Muscle of leg (tissue), 11 donors: Measurements from ENCODE around the gene SERPINA3. TPM values are rescaled to one million over a fixed set of nuclear protein-coding genes. Genes with fewer than 3 reads are reported as not detected.
"Not testable (repeated sequence)": the region's sequence is repeated elsewhere in the genome, so short reads cannot be mapped to it uniquely, and the experiment has no call there.

Experiments used
- DNase-seq: peaks from one replicate; pipeline ENCODE4 v3.0.0; 2013
- H3K27ac ChIP-seq: one replicate; pipeline ENCODE4 v1.5.1; 2013; ENCODE audit warnings: mild to moderate bottlenecking, low read length, control low read depth
- H3K27me3 ChIP-seq: one replicate; pipeline ENCODE4 v1.6.1; 2013; ENCODE audit warnings: low read length; ENCODE audit not compliant: control insufficient read depth, insufficient read depth
- H3K36me3 ChIP-seq: one replicate; pipeline ENCODE4 v1.6.1; 2013; ENCODE audit warnings: low read length; ENCODE audit not compliant: control insufficient read depth, insufficient read depth
- H3K4me1 ChIP-seq: one replicate; pipeline ENCODE4 v1.6.1; 2013; ENCODE audit warnings: low read length; ENCODE audit not compliant: control insufficient read depth, insufficient read depth
- H3K4me3 ChIP-seq: one replicate; pipeline ENCODE4 v1.5.1; 2013; ENCODE audit warnings: low read length, control low read depth
- H3K9me3 ChIP-seq: replicated peaks from 2 replicates; pipeline ENCODE4 v1.6.1; 2013; ENCODE audit warnings: low read depth, low read length; ENCODE audit not compliant: control insufficient read depth
- WGBS: methylation state at CpG from one replicate; pipeline ENCODE4 v1.1.5; 2013; ENCODE audit warnings: missing lambda C conversion rate; ENCODE audit not compliant: insufficient coverage; 5-methylcytosine and 5-hydroxymethylcytosine counted together
- polyA plus RNA-seq, 8 donors: library from polyadenylated mRNA; unstranded; fragments of 120-200 nt; gene quantifications; one replicate each; pipeline versions ENCODE4 v1.2.1 to v1.2.3, GENCODE V29; 2013; ENCODE audit warnings: inconsistent platforms in 1 of 8, low replicate concordance in 1 of 8; ENCODE audit not compliant: insufficient read length in 8 of 8, insufficient read depth in 1 of 8
- total RNA-seq: library from RNA; stranded (reverse); fragments of 120-200 nt; gene quantifications from one replicate; pipeline ENCODE4 v1.2.4, GENCODE V29; 2013

SERPINA3 gene
- total and polyA plus RNA-seq, 9 donors: 0.09 to 0.32 (median 0.18) TPM; not detected in 4

DNA sequence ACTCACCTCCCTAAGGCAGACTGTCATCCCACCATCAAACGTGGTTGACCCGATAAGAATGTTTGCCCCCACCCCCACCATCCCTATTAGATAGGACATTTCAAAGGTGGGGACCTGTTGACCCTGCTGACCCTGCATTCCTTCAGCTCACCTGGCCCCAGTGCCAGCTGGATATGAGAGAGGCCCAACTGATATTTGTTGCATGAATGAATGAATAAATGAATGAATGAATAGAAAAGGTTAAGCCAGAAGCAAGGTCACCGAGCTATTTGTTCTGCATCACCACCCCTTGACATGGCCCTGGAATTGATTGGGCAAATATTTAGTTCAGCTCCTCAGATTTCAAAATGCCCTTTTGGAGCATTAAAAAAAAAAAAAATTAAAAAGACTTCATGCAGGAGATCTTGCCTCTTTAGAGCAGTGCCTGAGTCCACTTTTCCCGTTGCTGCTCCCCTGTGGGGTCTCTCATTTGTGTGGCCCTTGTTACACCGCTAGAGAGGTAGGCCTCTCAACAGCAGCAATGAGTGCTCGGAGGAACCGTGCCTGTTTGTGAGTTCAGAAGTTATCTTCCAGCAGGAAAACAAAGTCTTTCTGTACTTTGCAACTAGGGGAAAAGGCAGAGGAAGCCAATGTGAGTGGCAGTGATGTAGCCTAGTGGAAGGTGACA, 39.4 kb upstream of the SERPINA3 start:
- no peak for DNase-seq
- WGBS: 87% methylated on average over 3 of the region's 7 CpGs
- Histone ChIP-seq H3K4me1 (peaks cover 3% of the 10 kb centered on the region), H3K9me3 (no peaks in the 10 kb centered on the region), H3K27ac (no peak overlapping the region), H3K36me3 (no peaks in the 10 kb centered on the region), H3K4me3 (no peak overlapping the region), H3K27me3 (peaks cover 2% of the 10 kb centered on the region)

GRCh38 chr14:94573475-94574277, 38.5 kb upstream of the SERPINA3 start:
- H3K9me3 ChIP-seq: no peaks in the 10 kb centered on the region
- H3K4me3 ChIP-seq: no peak overlapping the region
- peaks cover 3% of the 10 kb centered on the region for H3K27me3 ChIP-seq
- 52% methylated on average over 2 of the region's 6 CpGs for WGBS
- no peak overlapping the region for H3K27ac ChIP-seq
- no peak for DNase-seq
- peaks cover 3% of the 10 kb centered on the region for H3K4me1 ChIP-seq
- no peaks in the 10 kb centered on the region for H3K36me3 ChIP-seq

- no peak for DNase-seq
- Histone ChIP-seq H3K9me3 (no peaks in the 10 kb centered on the region), H3K27me3 (peaks cover 3% of the 10 kb centered on the region), H3K27ac (no peak overlapping the region), H3K4me1 (peaks cover 3% of the 10 kb centered on the region), H3K4me3 (no peak overlapping the region), H3K36me3 (no peaks in the 10 kb centered on the region)
- WGBS: 83% methylated on average over 2 of the region's 3 CpGs
Observed at GRCh38 chr14:94574336-94574735, 37.9 kb upstream of the SERPINA3 start.

- no peak for DNase-seq
- peaks cover 5% of the 10 kb centered on the region for H3K4me1 ChIP-seq
- H3K9me3 ChIP-seq: no peaks in the 10 kb centered on the region
- H3K36me3 ChIP-seq: no peaks in the 10 kb centered on the region
- peaks cover 3% of the 10 kb centered on the region for H3K27me3 ChIP-seq
- H3K27ac ChIP-seq: no peak overlapping the region
- WGBS: 85% methylated on average over 4 of the region's 5 CpGs
- H3K4me3 ChIP-seq: no peak overlapping the region
Observed at GRCh38 chr14:94575730-94576585, 36.2 kb upstream of the SERPINA3 start.

DNA sequence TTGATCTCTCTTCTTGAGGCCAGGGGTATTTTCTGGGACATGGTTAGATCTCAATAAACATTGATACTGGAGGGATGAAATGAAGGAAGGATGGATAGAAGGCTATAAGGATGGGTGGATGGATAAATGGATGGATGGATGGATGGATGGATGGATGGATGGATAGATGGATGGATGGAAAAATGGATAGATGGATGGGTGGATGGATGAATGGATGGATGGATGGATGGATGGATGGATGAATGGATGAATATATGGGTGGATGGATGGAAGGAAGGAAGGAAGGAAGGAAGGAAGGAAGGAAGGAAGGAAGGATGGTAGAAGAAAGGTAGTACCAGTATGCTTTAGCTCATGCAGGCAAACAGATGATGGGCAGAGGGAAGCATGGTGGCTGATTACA, 34.7 kb upstream of the SERPINA3 start:
- not testable (repeated sequence) for H3K9me3 ChIP-seq, H3K27me3 ChIP-seq, H3K4me1 ChIP-seq, H3K4me3 ChIP-seq, DNase-seq, H3K36me3 ChIP-seq, H3K27ac ChIP-seq

GRCh38 chr14:94578712-94579111, 33.5 kb upstream of the SERPINA3 start:
- Histone ChIP-seq H3K4me3 (no peak overlapping the region), H3K27ac (no peak overlapping the region), H3K4me1 (peaks cover 6% of the 10 kb centered on the region), H3K27me3 (peaks cover 3% of the 10 kb centered on the region), H3K36me3 (no peaks in the 10 kb centered on the region), H3K9me3 (no peaks in the 10 kb centered on the region)
- WGBS: 83% methylated on average over 5 of the region's 6 CpGs
- no peak for DNase-seq

DNA sequence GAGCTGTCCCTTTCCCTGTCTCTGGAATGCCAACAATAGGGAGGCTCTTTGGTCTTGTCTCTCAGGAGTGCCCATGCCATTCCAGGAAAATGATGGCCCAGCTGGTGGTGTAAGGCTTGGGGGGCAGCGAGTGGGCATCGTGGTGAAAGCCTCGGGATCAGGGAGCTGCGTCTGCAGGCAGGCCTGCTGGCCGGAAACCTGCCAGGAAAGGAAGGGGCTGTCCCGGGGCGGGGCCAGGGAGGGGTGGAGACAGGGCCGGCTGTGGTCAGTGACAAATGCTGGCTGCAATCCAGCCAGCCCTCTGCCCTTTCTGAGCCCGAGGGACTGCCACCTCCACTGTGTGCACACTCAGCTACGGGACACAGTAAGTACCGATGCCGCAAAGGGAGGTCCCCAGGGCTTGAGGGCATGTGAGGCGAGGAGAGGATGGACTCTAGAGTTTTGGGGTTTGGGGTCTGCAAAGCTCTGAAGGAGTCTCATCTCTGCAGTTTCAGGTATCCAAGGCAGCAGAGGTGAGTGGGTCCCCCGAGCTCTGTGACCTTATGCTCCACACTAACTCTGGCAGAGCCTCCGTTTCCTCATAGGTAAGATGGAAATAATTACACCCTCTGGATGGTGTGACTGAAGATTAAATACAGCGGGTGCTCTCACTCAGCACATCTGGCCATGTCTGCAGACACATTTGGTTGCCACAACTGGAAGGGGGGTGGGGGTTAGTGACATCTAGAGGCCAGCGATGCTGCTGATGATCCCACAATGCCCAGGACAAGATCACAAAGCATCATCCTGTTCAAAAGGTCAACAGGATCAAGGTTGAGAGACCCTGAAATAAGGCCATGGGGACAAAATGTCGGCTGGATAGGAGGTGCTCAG, 30.8 kb upstream of the SERPINA3 start, which contains the start of gene SERPINA5:
Gene SERPINA5 (plus strand): TSS at position 300 of the 873 bp plus-strand sequence. CDS start 5,937 bp downstream, outside the sequence.
- H3K9me3 ChIP-seq: no peaks in the 10 kb centered on the region
- 16% methylated on average over 15 of the region's 18 CpGs for WGBS
- H3K4me3 ChIP-seq: no peak within 1 kb of the TSS
- no peaks in the 10 kb centered on the region for H3K36me3 ChIP-seq
- peaks cover 4% of the 10 kb centered on the region for H3K27me3 ChIP-seq
- H3K4me1 ChIP-seq: peaks cover 6% of the 10 kb centered on the region
- DNase-seq: peak; percentile 40
- no peak within 1 kb of the TSS for H3K27ac ChIP-seq

GRCh38 chr14:94582199-94582750, 29.9 kb upstream of the SERPINA3 start:
- Histone ChIP-seq H3K4me3 (no peak overlapping the region), H3K4me1 (peaks cover 6% of the 10 kb centered on the region)
- WGBS: 63% methylated on average over 2 of the region's 7 CpGs

DNA sequence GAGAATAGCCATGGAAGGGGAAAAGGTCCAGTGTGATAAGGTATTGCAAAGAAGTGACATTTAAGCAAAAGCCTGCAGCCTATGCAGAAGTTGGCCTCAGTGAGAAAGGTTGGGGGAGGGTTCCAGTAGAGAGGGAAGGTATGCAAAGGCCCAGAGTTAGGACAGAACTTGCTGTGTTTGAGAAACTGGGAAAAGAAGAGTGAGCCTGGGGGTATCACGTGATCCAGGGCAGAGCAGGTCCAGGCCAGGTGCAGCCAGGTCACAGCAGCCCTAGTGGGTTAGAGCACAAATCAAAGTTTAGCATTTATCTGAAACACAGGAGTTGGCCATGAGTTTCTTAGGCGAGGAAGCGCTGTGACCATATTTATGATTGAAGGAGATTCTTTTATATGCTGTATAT, 29.3 kb upstream of the SERPINA3 start:
- peaks cover 6% of the 10 kb centered on the region for H3K4me1 ChIP-seq
- 87% methylated on average over 3 of the region's 3 CpGs for WGBS
- no peaks in the 10 kb centered on the region for H3K36me3 ChIP-seq
- DNase-seq: no peak
- no peaks in the 10 kb centered on the region for H3K9me3 ChIP-seq
- no peak overlapping the region for H3K4me3 ChIP-seq
- no peak overlapping the region for H3K27ac ChIP-seq
- peaks cover 5% of the 10 kb centered on the region for H3K27me3 ChIP-seq

More at GRCh38 chr14:94582199-94582750, 29.9 kb upstream of the SERPINA3 start:
- no peak overlapping the region for H3K27ac ChIP-seq
- DNase-seq: peak; percentile 14
- no peaks in the 10 kb centered on the region for H3K9me3 ChIP-seq
- no peaks in the 10 kb centered on the region for H3K36me3 ChIP-seq
- H3K27me3 ChIP-seq: peaks cover 4% of the 10 kb centered on the region
